KOPT-K1 (cell line): Measurements from ENCODE around the gene HAND2.

ENCODE experiments used
- H3K27ac ChIP-seq: fragments of 200-600 bp; sonication (generic); 2 replicates; pipeline ENCODE4 v1.5.1; 2016; ENCODE audit warnings: antibody characterized with exemption, mild to moderate bottlenecking, low read depth, low read length; ENCODE audit not compliant: poor library complexity, severe bottlenecking
- H3K36me3 ChIP-seq: fragments of 200-600 bp; sonication (generic); 2 replicates; pipeline ENCODE4 v1.5.1; 2017; ENCODE audit warnings: antibody characterized with exemption, mild to moderate bottlenecking, low read length, moderate library complexity; ENCODE audit not compliant: insufficient read depth
- H3K9me3 ChIP-seq: fragments of 200-600 bp; sonication (generic); 2 replicates; pipeline ENCODE4 v1.5.1; 2017; ENCODE audit warnings: antibody characterized with exemption, low read length, mild to moderate bottlenecking; ENCODE audit not compliant: insufficient read depth, poor library complexity, severe bottlenecking

Gene HAND2

GRCh38 chr4:173489514-173489913 lies 40.5 kb downstream of the HAND2 start:
- H3K36me3 ChIP-seq = no peaks in the 10 kb centered on the region
- no peak overlapping the region for H3K27ac ChIP-seq
- no peaks in the 10 kb centered on the region for H3K9me3 ChIP-seq

DNA sequence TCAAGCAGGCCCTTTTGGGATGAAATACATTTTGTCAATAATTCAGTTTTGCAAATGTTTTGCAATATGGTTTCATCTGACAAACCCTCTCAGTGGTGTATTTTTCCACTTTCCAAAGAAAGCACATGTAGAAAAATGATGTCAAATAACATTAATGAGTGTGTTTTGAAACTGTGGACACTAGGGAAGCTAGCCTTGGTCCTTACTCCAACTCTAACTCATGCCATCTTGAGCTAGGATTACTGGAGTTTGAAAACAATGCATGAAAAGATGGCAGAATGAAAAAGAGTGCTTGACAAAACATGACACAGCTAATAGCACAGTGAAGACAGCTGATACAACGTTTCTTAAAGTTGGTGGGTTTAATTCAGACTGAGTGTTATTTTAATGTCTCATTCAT lies 41.4 kb downstream of the HAND2 start:
- Histone ChIP-seq H3K36me3 (no peaks in the 10 kb centered on the region), H3K27ac (no peak overlapping the region), H3K9me3 (no peaks in the 10 kb centered on the region)

DNA sequence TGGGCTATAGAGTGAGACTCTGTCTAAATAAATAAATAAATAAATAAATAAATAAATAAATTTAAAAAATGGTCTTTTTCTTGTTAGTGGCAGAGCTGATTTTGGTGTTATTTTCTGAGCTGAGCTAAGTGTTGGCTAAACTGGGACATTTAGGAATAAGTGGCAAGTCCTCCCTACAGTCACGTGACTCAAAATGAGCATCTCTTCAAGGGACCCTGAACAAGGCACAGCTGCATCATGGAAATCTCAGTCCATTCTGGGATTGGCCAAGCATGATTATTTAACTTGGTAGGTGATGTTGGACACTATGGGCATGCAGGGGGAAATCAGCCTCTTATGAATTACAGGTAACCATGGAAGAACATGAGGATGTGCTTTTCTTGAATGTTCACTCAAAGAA lies 42.0 kb downstream of the HAND2 start:
- H3K27ac ChIP-seq = no peak overlapping the region
- no peaks in the 10 kb centered on the region for H3K9me3 ChIP-seq
- H3K36me3 ChIP-seq = no peaks in the 10 kb centered on the region

- no peak overlapping the region for H3K27ac ChIP-seq
- H3K9me3 ChIP-seq = no peaks in the 10 kb centered on the region
Observed at GRCh38 chr4:173486714-173487392, 43.2 kb downstream of the HAND2 start.

DNA sequence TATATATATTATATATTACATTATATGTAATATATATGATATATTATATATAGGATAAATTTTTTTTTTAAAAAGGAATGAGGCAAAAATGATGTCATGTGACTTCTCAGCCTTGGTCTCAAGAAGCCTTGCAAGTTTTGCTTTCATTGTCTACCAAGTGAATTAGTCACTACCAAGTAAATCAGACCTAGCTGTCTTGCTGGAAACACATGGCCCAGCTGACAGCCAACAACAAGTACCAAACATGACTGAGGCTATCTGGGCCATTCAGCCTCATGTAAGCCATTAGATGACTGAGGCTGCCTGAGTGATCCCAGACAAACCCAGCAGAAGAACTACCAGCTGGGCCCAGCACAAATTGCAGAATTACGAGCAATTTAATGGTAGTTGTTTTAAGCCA lies 44.9 kb downstream of the HAND2 start:
- Histone ChIP-seq H3K27ac (no peak overlapping the region), H3K9me3 (no peaks in the 10 kb centered on the region), H3K36me3 (no peaks in the 10 kb centered on the region)

More at GRCh38 chr4:173486714-173487392, 43.2 kb downstream of the HAND2 start:
- no peaks in the 10 kb centered on the region for H3K36me3 ChIP-seq

- no peaks in the 10 kb centered on the region for H3K36me3 ChIP-seq
- H3K9me3 ChIP-seq = no peaks in the 10 kb centered on the region
- no peak overlapping the region for H3K27ac ChIP-seq
Observed at GRCh38 chr4:173482330-173482931, 47.6 kb downstream of the HAND2 start.

DNA sequence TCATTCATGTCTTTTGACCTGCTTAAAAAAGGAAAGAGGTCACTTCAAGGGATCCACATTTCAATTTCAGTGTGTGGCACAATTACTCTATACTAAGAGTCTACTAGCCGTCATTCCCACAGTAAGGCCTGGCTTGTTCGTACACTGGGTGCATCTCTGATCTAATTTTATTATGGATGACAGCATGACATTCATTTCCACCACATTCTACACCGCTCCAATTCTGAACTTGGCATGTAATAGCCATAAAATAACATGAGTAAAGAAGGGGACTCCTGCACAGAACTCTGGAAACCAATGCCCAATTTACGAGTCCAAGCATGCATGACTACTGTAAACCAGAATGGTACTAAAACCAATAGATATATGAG lies 51.1 kb downstream of the HAND2 start:
- Histone ChIP-seq H3K27ac (no peak overlapping the region), H3K9me3 (no peaks in the 10 kb centered on the region)

GRCh38 chr4:173478201-173478912 lies 51.7 kb downstream of the HAND2 start:
- no peak overlapping the region for H3K27ac ChIP-seq
- no peaks in the 10 kb centered on the region for H3K36me3 ChIP-seq
- H3K9me3 ChIP-seq = no peaks in the 10 kb centered on the region

More for the DNA sequence above, 51.1 kb downstream of the HAND2 start:
- H3K36me3 ChIP-seq = no peaks in the 10 kb centered on the region

GRCh38 chr4:173477016-173477415 lies 53.0 kb downstream of the HAND2 start:
- Histone ChIP-seq H3K27ac (no peak overlapping the region), H3K36me3 (no peaks in the 10 kb centered on the region), H3K9me3 (no peaks in the 10 kb centered on the region)
